K562 (cell line): Measurements from ENCODE around the gene ARID5B. TPM values are rescaled to one million over a fixed set of nuclear protein-coding genes. Genes with fewer than 3 reads are reported as not detected.

Experiments used
- ATAC-seq: fragments of 200-7000 bp; cut with Tn5 transposase; 3 replicates; pipeline ENCODE4 v1.9.1; 2020; ENCODE audit warnings: moderate library complexity
- BruUV-seq: library from RNA; stranded (reverse); fragments of 400-500 nt; replicated peaks from 2 replicates; lab custom pipeline; 2021; lab: Mats Ljungman, UMichigan
- CTCF ChIA-PET: fragments of 300-600 bp; formaldehyde crosslinking; extraction: SDS; loops from one replicate; lab custom pipeline; 2021; ENCODE audit warnings: low intra/inter-chr PET ratio; lab: Yijun Ruan, JAX
- POLR2A ChIA-PET: fragments of 300-600, 350-650 bp; sonication (Branson Sonifier 250); formaldehyde crosslinking; extraction: SDS; loops from one replicate; lab custom pipeline; 2021; ENCODE audit warnings: antibody characterized with exemption, inconsistent platforms; lab: Yijun Ruan, JAX
- DNase-seq, 4 experiments: peaks; one replicate each; pipeline versions ENCODE4 v3.0.0 to v3.0.0-alpha.2; 2011 to 2018; ENCODE audit warnings: low spot score in 3 of 4, mixed read lengths in 3 of 4; ENCODE audit errors: extremely low read depth in 1 of 4
- FAIRE-seq: peaks from 2 replicates; lab custom pipeline; 2011; peaks lifted over from hg19 to GRCh38; lab: Jason Lieb, UNC
- H2AFZ ChIP-seq: 2 replicates; pipeline ENCODE4 v1.6.0; 2011; ENCODE audit warnings: low read depth, low read length, control low read depth, inconsistent platforms
- H3K27ac ChIP-seq: fragments of 200-600 bp; 3 replicates; pipeline ENCODE4 v1.8.0; 2011; ENCODE audit warnings: low read depth, mild to moderate bottlenecking, control low read depth, inconsistent platforms, low read length, moderate library complexity, mixed read lengths; ENCODE audit errors: extremely low read depth
- H3K27me3 ChIP-seq, 2 experiments: fragments of 300-600 bp in 1 of 2; 2 replicates in 1 of 2; 3 replicates in 1 of 2; pipeline versions ENCODE4 v1.6.0 to v1.8.0; 2011; ENCODE audit warnings: inconsistent platforms in 2 of 2, low read length in 2 of 2, mild to moderate bottlenecking in 1 of 2, mixed read lengths in 1 of 2, moderate library complexity in 1 of 2; ENCODE audit not compliant: control insufficient read depth in 2 of 2, insufficient read depth in 2 of 2
- H3K36me3 ChIP-seq: fragments of 300-600 bp; 3 replicates; pipeline ENCODE4 v1.8.0; 2011; ENCODE audit warnings: mild to moderate bottlenecking, low read length, inconsistent platforms; ENCODE audit not compliant: control insufficient read depth, insufficient read depth
- H3K4me1 ChIP-seq, 2 experiments: fragments of 200-600 bp in 1 of 2; replicated peaks in 1 of 2; 2 replicates in 1 of 2; 3 replicates in 1 of 2; pipeline versions ENCODE4 v1.5.1 to v1.8.0; 2011; ENCODE audit warnings: inconsistent platforms in 2 of 2, low read length in 2 of 2, mild to moderate bottlenecking in 1 of 2, mixed read lengths in 1 of 2, moderate library complexity in 1 of 2; ENCODE audit not compliant: control insufficient read depth in 2 of 2, insufficient read depth in 2 of 2
- H3K4me2 ChIP-seq: 2 replicates; pipeline ENCODE4 v1.6.1; 2011; ENCODE audit warnings: low read length, control low read depth, inconsistent platforms, mixed read lengths; ENCODE audit not compliant: insufficient read depth
- H3K4me3 ChIP-seq: fragments of 200-600 bp; sonication (generic), shearing (Covaris generic); 2 replicates; pipeline ENCODE4 v1.5.1; 2016; ENCODE audit warnings: control low read depth, inconsistent platforms
- H3K79me2 ChIP-seq: fragments of 200-600 bp; 3 replicates; pipeline ENCODE4 v1.8.0; 2011; ENCODE audit warnings: low read length, inconsistent platforms; ENCODE audit not compliant: control insufficient read depth, insufficient read depth
- H3K9ac ChIP-seq, 2 experiments: 2 replicates each; pipeline versions ENCODE4 v1.6.0 to v1.6.1; 2011; ENCODE audit warnings: low read depth in 2 of 2, low read length in 2 of 2, control low read depth in 1 of 2, inconsistent platforms in 1 of 2, mild to moderate bottlenecking in 1 of 2, mixed read lengths in 1 of 2; ENCODE audit not compliant: insufficient read depth in 1 of 2
- H3K9me1 ChIP-seq: one replicate; pipeline ENCODE4 v1.6.0; 2011; ENCODE audit warnings: inconsistent platforms, mild to moderate bottlenecking, low read length, moderate library complexity; ENCODE audit not compliant: control insufficient read depth, insufficient read depth
- H3K9me3 ChIP-seq: replicated peaks from 2 replicates; pipeline ENCODE4 v1.5.1; 2011; ENCODE audit warnings: low read depth, low read length, inconsistent platforms; ENCODE audit not compliant: control insufficient read depth, insufficient read depth
- H4K20me1 ChIP-seq: replicated peaks from 2 replicates; pipeline ENCODE4 v1.6.1; 2011; ENCODE audit warnings: low read length, inconsistent platforms, mixed read lengths; ENCODE audit not compliant: control insufficient read depth, insufficient read depth
- KDM1A ChIP-seq, 2 experiments: fragments of 450-650 bp; IDR thresholded peaks; 2 replicates each; pipeline ENCODE4 v1.6.1; 2016; ENCODE audit warnings: mild to moderate bottlenecking in 2 of 2
- ZNF282 ChIP-seq: sonication (generic); formaldehyde crosslinking; IDR thresholded peaks from 2 replicates; pipeline ENCODE4 v1.8.1; 2023; ENCODE audit warnings: missing genetic modification reagents
- WGBS: fragments of 100-300 bp; shearing (Covaris generic); methylation state at CpG from one replicate; pipeline ENCODE4 v1.1.6; 2016; ENCODE audit warnings: low coverage, mixed read lengths; ENCODE audit not compliant: insufficient coverage; ENCODE audit errors: missing lambda C conversion rate; 5-methylcytosine and 5-hydroxymethylcytosine counted together
- in situ Hi-C: fragments of 300-500 bp; cut with MboI; formaldehyde crosslinking; loops from 4 replicates; pipeline ENCODE4 v1.15.0; 2018; ENCODE audit warnings: inconsistent platforms, mixed read lengths
- intact Hi-C: fragments of 100-400 bp; cut with micrococcal nuclease; formaldehyde crosslinking; loops from 2 replicates; pipeline ENCODE4 v1.14.2; 2022
- polyA plus RNA-seq, 8 experiments: library from polyadenylated mRNA; depleted of rRNA in 4 of 8; stranded (reverse) in 5 of 8; unstranded in 3 of 8; fragments of >200 nt; fragmentation: Nextera tagmentation in 2 of 8; fragmentation: Illumina TruSeq in 1 of 8; extraction: Ambion mirVana in 2 of 8; extraction: Trizol in 1 of 8; gene quantifications; 2 replicates each; pipeline versions ENCODE4 v1.2.1 to v1.2.3, GENCODE V29; 2011 to 2014; ENCODE audit warnings: inconsistent platforms in 1 of 8, missing spikeins in 1 of 8
- total RNA-seq, 7 experiments: library from RNA; depleted of rRNA in 6 of 7; stranded (reverse); fragments of >200 nt in 6 of 7; fragmentation: Illumina TruSeq in 2 of 7; extraction: Trizol in 2 of 7; gene quantifications; 2 replicates each; pipeline versions ENCODE4 v1.2.1 to v1.2.3, GENCODE V29; 2011 to 2021; ENCODE audit warnings: low replicate concordance in 1 of 7
- TF ChIP-seq, protein P1 (sequence below): fragments of 200-800 bp; sonication (Bioruptor generic); IDR thresholded peaks from 2 replicates; pipeline ENCODE4 v1.6.1; 2016; ENCODE audit warnings: missing genetic modification characterization, missing compliant biosample characterization
- TF ChIP-seq, protein P2 (sequence below): sonication (generic); formaldehyde crosslinking; IDR thresholded peaks from 2 replicates; pipeline ENCODE4 v1.8.1; 2023; ENCODE audit warnings: mild to moderate bottlenecking, missing genetic modification reagents
- TF ChIP-seq, protein P3 (sequence below): fragments of 450-650 bp; IDR thresholded peaks from 2 replicates; pipeline ENCODE4 v1.6.1; 2017; ENCODE audit warnings: antibody characterized with exemption, mild to moderate bottlenecking

ARID5B gene
- total and polyA plus RNA-seq, 9 of the 15 experiments (the other 6 are each of a cell fraction or from before 2014, with no cell fraction given) = 0.48 to 1.6 (median 0.80) TPM

DNA sequence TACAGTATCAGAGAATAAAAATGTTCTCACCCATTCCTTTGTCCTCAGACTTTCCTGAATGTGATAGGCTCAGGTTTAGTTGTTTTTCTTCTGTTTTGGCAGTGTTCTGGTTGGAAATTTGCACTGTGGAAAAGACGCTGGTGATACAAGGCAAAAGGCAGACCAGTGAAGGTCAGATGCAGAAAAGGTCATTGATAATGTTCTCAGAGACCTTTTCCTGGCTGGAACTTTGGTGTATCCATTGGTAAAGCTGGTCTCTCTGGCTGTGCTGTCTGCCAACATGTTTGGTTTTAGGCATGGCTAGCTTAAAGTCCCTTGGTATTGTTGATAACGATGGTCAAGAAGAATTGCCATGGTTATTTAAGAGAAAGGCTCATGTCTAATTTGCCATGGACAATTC is 11.5 kb downstream of the ARID5B start:
- FAIRE-seq = no peak
- Histone ChIP-seq H3K79me2 (no peaks in the 10 kb centered on the region), H3K4me1 (no peaks in the 10 kb centered on the region; a peak in 1 of 5 replicates), H4K20me1 (no peaks in the 10 kb centered on the region), H3K9me3 (no peaks in the 10 kb centered on the region), H3K27me3 (peaks cover 3 to 7% of the 10 kb centered on the region in 2 experiments; a peak in 3 of 5 replicates), H3K4me2 (no peak overlapping the region), H3K4me3 (no peak overlapping the region), H3K27ac (no peak overlapping the region), H3K36me3 (no peaks in the 10 kb centered on the region; the same call in 2 of the 3 replicates), H2AFZ (no peak overlapping the region), H3K9me1 (no peaks in the 10 kb centered on the region), H3K9ac (no peak overlapping the region)
- intact Hi-C loops (no loop called here), in situ Hi-C loops (no loop called here)
- POLR2A ChIA-PET = interaction anchor here (1.4 kb wide), 1 partner anchor 9 kb away, joined by 4 read pairs; no protein-coding TSS in a partner anchor
- DNase-seq = no peak
- WGBS = 20% methylated on average over 2 of the region's 2 CpGs
- CTCF ChIA-PET = no interaction called here
- no TSS peak for BruUV-seq
- no peak for TF ChIP-seq KDM1A (IDR thresholded peaks at IDR 0.05)
- TF ChIP-seq, protein P1, sequence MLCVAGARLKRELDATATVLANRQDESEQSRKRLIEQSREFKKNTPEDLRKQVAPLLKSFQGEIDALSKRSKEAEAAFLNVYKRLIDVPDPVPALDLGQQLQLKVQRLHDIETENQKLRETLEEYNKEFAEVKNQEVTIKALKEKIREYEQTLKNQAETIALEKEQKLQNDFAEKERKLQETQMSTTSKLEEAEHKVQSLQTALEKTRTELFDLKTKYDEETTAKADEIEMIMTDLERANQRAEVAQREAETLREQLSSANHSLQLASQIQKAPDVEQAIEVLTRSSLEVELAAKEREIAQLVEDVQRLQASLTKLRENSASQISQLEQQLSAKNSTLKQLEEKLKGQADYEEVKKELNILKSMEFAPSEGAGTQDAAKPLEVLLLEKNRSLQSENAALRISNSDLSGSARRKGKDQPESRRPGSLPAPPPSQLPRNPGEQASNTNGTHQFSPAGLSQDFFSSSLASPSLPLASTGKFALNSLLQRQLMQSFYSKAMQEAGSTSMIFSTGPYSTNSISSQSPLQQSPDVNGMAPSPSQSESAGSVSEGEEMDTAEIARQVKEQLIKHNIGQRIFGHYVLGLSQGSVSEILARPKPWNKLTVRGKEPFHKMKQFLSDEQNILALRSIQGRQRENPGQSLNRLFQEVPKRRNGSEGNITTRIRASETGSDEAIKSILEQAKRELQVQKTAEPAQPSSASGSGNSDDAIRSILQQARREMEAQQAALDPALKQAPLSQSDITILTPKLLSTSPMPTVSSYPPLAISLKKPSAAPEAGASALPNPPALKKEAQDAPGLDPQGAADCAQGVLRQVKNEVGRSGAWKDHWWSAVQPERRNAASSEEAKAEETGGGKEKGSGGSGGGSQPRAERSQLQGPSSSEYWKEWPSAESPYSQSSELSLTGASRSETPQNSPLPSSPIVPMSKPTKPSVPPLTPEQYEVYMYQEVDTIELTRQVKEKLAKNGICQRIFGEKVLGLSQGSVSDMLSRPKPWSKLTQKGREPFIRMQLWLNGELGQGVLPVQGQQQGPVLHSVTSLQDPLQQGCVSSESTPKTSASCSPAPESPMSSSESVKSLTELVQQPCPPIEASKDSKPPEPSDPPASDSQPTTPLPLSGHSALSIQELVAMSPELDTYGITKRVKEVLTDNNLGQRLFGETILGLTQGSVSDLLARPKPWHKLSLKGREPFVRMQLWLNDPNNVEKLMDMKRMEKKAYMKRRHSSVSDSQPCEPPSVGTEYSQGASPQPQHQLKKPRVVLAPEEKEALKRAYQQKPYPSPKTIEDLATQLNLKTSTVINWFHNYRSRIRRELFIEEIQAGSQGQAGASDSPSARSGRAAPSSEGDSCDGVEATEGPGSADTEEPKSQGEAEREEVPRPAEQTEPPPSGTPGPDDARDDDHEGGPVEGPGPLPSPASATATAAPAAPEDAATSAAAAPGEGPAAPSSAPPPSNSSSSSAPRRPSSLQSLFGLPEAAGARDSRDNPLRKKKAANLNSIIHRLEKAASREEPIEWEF (CRISPR knock-in tag) = no peak
- TF ChIP-seq ZNF282 (CRISPR knock-in tag) = no peak
- TF ChIP-seq, protein P2, sequence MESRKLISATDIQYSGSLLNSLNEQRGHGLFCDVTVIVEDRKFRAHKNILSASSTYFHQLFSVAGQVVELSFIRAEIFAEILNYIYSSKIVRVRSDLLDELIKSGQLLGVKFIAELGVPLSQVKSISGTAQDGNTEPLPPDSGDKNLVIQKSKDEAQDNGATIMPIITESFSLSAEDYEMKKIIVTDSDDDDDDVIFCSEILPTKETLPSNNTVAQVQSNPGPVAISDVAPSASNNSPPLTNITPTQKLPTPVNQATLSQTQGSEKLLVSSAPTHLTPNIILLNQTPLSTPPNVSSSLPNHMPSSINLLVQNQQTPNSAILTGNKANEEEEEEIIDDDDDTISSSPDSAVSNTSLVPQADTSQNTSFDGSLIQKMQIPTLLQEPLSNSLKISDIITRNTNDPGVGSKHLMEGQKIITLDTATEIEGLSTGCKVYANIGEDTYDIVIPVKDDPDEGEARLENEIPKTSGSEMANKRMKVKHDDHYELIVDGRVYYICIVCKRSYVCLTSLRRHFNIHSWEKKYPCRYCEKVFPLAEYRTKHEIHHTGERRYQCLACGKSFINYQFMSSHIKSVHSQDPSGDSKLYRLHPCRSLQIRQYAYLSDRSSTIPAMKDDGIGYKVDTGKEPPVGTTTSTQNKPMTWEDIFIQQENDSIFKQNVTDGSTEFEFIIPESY (CRISPR knock-in tag) = no peak
- TF ChIP-seq, protein P3, sequence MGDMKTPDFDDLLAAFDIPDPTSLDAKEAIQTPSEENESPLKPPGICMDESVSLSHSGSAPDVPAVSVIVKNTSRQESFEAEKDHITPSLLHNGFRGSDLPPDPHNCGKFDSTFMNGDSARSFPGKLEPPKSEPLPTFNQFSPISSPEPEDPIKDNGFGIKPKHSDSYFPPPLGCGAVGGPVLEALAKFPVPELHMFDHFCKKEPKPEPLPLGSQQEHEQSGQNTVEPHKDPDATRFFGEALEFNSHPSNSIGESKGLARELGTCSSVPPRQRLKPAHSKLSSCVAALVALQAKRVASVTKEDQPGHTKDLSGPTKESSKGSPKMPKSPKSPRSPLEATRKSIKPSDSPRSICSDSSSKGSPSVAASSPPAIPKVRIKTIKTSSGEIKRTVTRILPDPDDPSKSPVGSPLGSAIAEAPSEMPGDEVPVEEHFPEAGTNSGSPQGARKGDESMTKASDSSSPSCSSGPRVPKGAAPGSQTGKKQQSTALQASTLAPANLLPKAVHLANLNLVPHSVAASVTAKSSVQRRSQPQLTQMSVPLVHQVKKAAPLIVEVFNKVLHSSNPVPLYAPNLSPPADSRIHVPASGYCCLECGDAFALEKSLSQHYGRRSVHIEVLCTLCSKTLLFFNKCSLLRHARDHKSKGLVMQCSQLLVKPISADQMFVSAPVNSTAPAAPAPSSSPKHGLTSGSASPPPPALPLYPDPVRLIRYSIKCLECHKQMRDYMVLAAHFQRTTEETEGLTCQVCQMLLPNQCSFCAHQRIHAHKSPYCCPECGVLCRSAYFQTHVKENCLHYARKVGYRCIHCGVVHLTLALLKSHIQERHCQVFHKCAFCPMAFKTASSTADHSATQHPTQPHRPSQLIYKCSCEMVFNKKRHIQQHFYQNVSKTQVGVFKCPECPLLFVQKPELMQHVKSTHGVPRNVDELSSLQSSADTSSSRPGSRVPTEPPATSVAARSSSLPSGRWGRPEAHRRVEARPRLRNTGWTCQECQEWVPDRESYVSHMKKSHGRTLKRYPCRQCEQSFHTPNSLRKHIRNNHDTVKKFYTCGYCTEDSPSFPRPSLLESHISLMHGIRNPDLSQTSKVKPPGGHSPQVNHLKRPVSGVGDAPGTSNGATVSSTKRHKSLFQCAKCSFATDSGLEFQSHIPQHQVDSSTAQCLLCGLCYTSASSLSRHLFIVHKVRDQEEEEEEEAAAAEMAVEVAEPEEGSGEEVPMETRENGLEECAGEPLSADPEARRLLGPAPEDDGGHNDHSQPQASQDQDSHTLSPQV = no peak
- no peak for ATAC-seq
